HepG2 (cell line): ENCODE data around the gene TYROBP. TPM values are rescaled to one million over a fixed set of nuclear protein-coding genes. Genes with fewer than 3 reads are reported as not detected.

Experiments
- ARID2 ChIP-seq: sonication (generic); formaldehyde crosslinking; IDR thresholded peaks from 2 replicates; pipeline ENCODE4 v1.8.1; 2022; ENCODE audit warnings: mild to moderate bottlenecking, missing genetic modification reagents, borderline replicate concordance
- ARID4A ChIP-seq: sonication (generic); formaldehyde crosslinking; IDR thresholded peaks from 2 replicates; pipeline ENCODE4 v1.5.0; 2020; ENCODE audit warnings: mild to moderate bottlenecking, missing genetic modification reagents, borderline replicate concordance
- ARNT2 ChIP-seq: sonication (generic); formaldehyde crosslinking; IDR thresholded peaks from 2 replicates; pipeline ENCODE4 v1.8.0; 2022; ENCODE audit warnings: mild to moderate bottlenecking, low read depth, missing genetic modification reagents, moderate library complexity
- DNMT1 ChIP-seq: sonication (generic); formaldehyde crosslinking; IDR thresholded peaks from 2 replicates; pipeline ENCODE4 v1.5.1; 2020; ENCODE audit warnings: mild to moderate bottlenecking, missing genetic modification reagents
- E2F5 ChIP-seq: sonication (generic); formaldehyde crosslinking; conservative IDR thresholded peaks from 2 replicates; pipeline ENCODE4 v1.4.0; 2020; ENCODE audit warnings: missing genetic modification reagents
- HDAC1 ChIP-seq: sonication (generic); formaldehyde crosslinking; IDR thresholded peaks from 2 replicates; pipeline ENCODE4 v1.5.1; 2020; ENCODE audit warnings: mild to moderate bottlenecking, missing genetic modification reagents
- HNF4A ChIP-seq: sonication (generic); formaldehyde crosslinking; IDR thresholded peaks from 2 replicates; pipeline ENCODE4 v1.4.0; 2020; ENCODE audit warnings: missing genetic modification reagents
- KDM5B ChIP-seq: sonication (generic); formaldehyde crosslinking; IDR thresholded peaks from 2 replicates; pipeline ENCODE4 v1.4.0; 2020; ENCODE audit warnings: missing genetic modification reagents, mild to moderate bottlenecking, borderline replicate concordance
- MEIS2 ChIP-seq: sonication (generic); formaldehyde crosslinking; IDR thresholded peaks from 2 replicates; pipeline ENCODE4 v1.9.0; 2021; ENCODE audit warnings: mild to moderate bottlenecking, missing genetic modification reagents
- NRL ChIP-seq: sonication (generic); formaldehyde crosslinking; IDR thresholded peaks from 2 replicates; pipeline ENCODE4 v1.5.0; 2020; ENCODE audit warnings: missing genetic modification reagents, mild to moderate bottlenecking, moderate library complexity, borderline replicate concordance
- RBAK ChIP-seq: sonication (generic); formaldehyde crosslinking; IDR thresholded peaks from 2 replicates; pipeline ENCODE4 v1.5.1; 2020; ENCODE audit warnings: mild to moderate bottlenecking, missing genetic modification reagents
- SALL1 ChIP-seq: sonication (generic); formaldehyde crosslinking; IDR thresholded peaks from 2 replicates; pipeline ENCODE4 v1.8.0; 2022; ENCODE audit warnings: mild to moderate bottlenecking, missing genetic modification reagents
- SIX1 ChIP-seq: sonication (generic); formaldehyde crosslinking; IDR thresholded peaks from 2 replicates; pipeline ENCODE4 v1.4.0; 2020; ENCODE audit warnings: missing genetic modification reagents, borderline replicate concordance
- SSRP1 ChIP-seq: IDR thresholded peaks from 2 replicates; pipeline ENCODE4 v1.6.1; 2016; ENCODE audit warnings: control low read depth
- ZMYM4 ChIP-seq: sonication (generic); formaldehyde crosslinking; IDR thresholded peaks from 2 replicates; pipeline ENCODE4 v1.8.1; 2023; ENCODE audit warnings: mild to moderate bottlenecking, missing genetic modification reagents
- ZNF329 ChIP-seq: sonication (generic); formaldehyde crosslinking; IDR thresholded peaks from 2 replicates; pipeline ENCODE4 v1.9.0; 2021; ENCODE audit warnings: low read depth, mild to moderate bottlenecking, missing genetic modification reagents
- ZNF430 ChIP-seq: sonication (generic); formaldehyde crosslinking; IDR thresholded peaks from 2 replicates; pipeline ENCODE4 v1.9.0; 2021; ENCODE audit warnings: mild to moderate bottlenecking, missing genetic modification reagents
- ZNF605 ChIP-seq: sonication (generic); formaldehyde crosslinking; IDR thresholded peaks from 2 replicates; pipeline ENCODE4 v1.8.0; 2022; ENCODE audit warnings: mild to moderate bottlenecking, missing genetic modification reagents
- ZNF619 ChIP-seq: sonication (generic); formaldehyde crosslinking; IDR thresholded peaks from 2 replicates; pipeline ENCODE4 v1.4.0; 2020; ENCODE audit warnings: mild to moderate bottlenecking, missing genetic modification reagents
- ZNF639 ChIP-seq: conservative IDR thresholded peaks from 2 replicates; pipeline ENCODE4 v1.6.1; 2018; ENCODE audit warnings: missing genetic modification reagents
- polyA plus RNA-seq, 8 experiments: library from polyadenylated mRNA; depleted of rRNA in 3 of 8; stranded (reverse) in 7 of 8; unstranded in 1 of 8; fragments of >200 nt; fragmentation: Illumina TruSeq in 4 of 8; extraction: Trizol in 4 of 8; gene quantifications; 2 replicates each; pipeline versions ENCODE4 v1.2.1 to v1.2.3, GENCODE V29; 2011 to 2016; ENCODE audit warnings: low read depth in 4 of 8, missing spikeins in 1 of 8, mixed read lengths in 1 of 8; ENCODE audit not compliant: insufficient read depth in 1 of 8
- total RNA-seq, 5 experiments: library from RNA; depleted of rRNA; stranded (reverse); fragments of >200 nt; fragmentation: Illumina TruSeq; extraction: Trizol; gene quantifications; 2 replicates each; pipeline ENCODE4 v1.2.3, GENCODE V29; 2016; ENCODE audit warnings: low read depth in 1 of 5
- TF ChIP-seq, protein P1 (sequence below): sonication (generic); formaldehyde crosslinking; IDR thresholded peaks from 2 replicates; pipeline ENCODE4 v1.4.0; 2020; ENCODE audit warnings: mild to moderate bottlenecking, missing genetic modification reagents, borderline replicate concordance
- TF ChIP-seq, protein P2 (sequence below): sonication (generic); formaldehyde crosslinking; IDR thresholded peaks from 2 replicates; pipeline ENCODE4 v1.4.0; 2020; ENCODE audit warnings: missing genetic modification reagents

TYROBP gene
- total and polyA plus RNA-seq, 2 of the 13 experiments (the other 11 are each of a cell fraction or from before 2014, with no cell fraction given): not detected

DNA sequence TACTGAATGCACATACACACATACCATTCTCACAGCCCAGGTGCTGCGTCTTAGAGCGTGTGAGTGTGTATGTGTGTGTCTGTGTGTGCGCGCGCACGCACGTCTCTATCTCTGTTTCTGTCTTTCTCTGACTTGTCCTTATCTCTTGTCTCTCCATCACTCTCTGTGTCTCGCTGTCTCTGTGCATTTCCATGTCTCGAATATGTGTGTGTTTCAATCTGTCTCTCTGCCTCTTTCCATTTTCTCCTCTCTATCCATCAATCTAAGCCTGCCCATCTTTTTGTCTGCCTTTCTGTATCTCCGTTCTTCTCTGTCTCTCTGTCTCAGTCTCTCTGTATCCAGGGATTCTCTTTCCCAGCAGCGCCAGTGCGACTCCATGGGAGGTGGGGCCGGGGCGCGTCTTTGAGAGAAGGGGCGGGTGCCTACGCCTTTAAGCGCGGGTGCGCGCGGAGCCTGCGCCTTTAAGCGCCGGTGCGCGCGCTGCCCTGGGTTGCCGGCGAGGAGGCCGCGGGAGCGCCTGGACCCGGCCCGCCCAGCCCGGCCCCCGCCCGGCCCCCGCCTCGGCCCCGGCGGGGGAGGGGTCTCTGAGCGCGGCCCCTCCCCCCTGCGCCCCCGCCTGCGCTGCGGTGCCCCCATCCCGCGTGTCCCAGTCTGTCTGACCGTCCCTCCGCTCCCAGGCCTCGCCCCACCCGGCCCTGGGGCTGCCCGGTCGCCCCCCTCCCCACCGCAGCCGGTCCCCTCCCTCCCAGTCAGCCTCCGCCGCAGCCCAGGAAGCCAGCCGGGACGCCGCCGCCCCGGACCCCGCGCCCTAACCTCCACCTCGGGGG lies 28.0 kb upstream of the TYROBP start, which contains the start of gene LRFN3 (continued):
- TF ChIP-seq ZNF639 (CRISPR knock-in tag) (no peak), NRL (CRISPR knock-in tag) (0 out of 2 replicates have a peak, but pooled peaks have one; percentile 7), ZNF430 (CRISPR knock-in tag) (no peak), MEIS2 (no peak), RBAK (CRISPR knock-in tag) (no peak), ZNF329 (no peak), E2F5 (CRISPR knock-in tag) (no peak), ARID2 (CRISPR knock-in tag) (no peak), SALL1 (CRISPR knock-in tag) (peak; percentile 46; the same call in 1 of the 2 replicates), ZNF605 (CRISPR knock-in tag) (0 out of 2 replicates have a peak, but pooled peaks have one; percentile 63), ARNT2 (no peak), HDAC1 (no peak), DNMT1 (no peak), HNF4A (CRISPR knock-in tag) (no peak), SIX1 (no peak), KDM5B (no peak; the same call in 1 of the 2 replicates), ARID4A (CRISPR knock-in tag) (no peak; the same call in 1 of the 2 replicates), ZNF619 (CRISPR knock-in tag) (no peak), SSRP1 (no peak), ZMYM4 (CRISPR knock-in tag) (no peak)
- TF ChIP-seq, protein P1, sequence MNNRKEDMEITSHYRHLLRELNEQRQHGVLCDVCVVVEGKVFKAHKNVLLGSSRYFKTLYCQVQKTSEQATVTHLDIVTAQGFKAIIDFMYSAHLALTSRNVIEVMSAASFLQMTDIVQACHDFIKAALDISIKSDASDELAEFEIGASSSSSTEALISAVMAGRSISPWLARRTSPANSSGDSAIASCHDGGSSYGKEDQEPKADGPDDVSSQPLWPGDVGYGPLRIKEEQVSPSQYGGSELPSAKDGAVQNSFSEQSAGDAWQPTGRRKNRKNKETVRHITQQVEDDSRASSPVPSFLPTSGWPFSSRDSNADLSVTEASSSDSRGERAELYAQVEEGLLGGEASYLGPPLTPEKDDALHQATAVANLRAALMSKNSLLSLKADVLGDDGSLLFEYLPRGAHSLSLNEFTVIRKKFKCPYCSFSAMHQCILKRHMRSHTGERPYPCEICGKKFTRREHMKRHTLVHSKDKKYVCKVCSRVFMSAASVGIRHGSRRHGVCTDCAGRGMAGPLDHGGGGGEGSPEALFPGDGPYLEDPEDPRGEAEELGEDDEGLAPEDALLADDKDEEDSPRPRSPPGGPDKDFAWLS: no peak
- TF ChIP-seq, protein P2, sequence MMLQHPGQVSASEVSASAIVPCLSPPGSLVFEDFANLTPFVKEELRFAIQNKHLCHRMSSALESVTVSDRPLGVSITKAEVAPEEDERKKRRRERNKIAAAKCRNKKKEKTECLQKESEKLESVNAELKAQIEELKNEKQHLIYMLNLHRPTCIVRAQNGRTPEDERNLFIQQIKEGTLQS: no peak
